GM12872 (cell line): ENCODE results near the gene DENND1A.

ENCODE experiments used
- TF ChIP-seq, protein P1 (sequence below): IDR thresholded peaks from 3 replicates; pipeline ENCODE4 v1.5.1; 2011; ENCODE audit warnings: low read depth, mild to moderate bottlenecking, low read length, moderate library complexity; ENCODE audit not compliant: insufficient read depth

DENND1A gene

DNA sequence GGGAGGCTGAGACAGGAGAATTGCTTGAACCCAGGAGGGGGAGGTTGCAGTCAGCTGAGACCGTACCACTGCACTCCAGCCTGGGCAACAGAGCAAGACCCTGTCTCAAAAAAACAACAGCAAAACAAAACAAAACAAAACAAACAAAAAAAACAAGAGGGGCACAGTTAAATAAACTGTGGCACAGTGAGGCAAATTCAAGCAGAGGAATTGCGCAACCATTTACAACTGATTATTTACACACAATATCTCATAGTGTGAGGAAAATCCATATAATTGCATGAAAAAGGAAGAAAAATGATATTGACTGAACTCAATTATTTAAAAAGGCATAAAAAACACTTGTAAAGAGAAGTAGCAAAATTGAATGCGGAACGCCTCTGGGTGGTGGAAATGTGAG lies 412.4 kb downstream of the DENND1A start:
- TF ChIP-seq, protein P1, sequence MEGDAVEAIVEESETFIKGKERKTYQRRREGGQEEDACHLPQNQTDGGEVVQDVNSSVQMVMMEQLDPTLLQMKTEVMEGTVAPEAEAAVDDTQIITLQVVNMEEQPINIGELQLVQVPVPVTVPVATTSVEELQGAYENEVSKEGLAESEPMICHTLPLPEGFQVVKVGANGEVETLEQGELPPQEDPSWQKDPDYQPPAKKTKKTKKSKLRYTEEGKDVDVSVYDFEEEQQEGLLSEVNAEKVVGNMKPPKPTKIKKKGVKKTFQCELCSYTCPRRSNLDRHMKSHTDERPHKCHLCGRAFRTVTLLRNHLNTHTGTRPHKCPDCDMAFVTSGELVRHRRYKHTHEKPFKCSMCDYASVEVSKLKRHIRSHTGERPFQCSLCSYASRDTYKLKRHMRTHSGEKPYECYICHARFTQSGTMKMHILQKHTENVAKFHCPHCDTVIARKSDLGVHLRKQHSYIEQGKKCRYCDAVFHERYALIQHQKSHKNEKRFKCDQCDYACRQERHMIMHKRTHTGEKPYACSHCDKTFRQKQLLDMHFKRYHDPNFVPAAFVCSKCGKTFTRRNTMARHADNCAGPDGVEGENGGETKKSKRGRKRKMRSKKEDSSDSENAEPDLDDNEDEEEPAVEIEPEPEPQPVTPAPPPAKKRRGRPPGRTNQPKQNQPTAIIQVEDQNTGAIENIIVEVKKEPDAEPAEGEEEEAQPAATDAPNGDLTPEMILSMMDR, result no peak

GRCh38 chr9:123514766-123515165 lies 415.2 kb downstream of the DENND1A start:
- TF ChIP-seq, protein P1, result no peak

- TF ChIP-seq, protein P1, result no peak
Observed at GRCh38 chr9:123513554-123513953, 416.4 kb downstream of the DENND1A start.

- TF ChIP-seq, protein P1, result no peak
Observed at GRCh38 chr9:123511326-123512277, 418.3 kb downstream of the DENND1A start.

DNA sequence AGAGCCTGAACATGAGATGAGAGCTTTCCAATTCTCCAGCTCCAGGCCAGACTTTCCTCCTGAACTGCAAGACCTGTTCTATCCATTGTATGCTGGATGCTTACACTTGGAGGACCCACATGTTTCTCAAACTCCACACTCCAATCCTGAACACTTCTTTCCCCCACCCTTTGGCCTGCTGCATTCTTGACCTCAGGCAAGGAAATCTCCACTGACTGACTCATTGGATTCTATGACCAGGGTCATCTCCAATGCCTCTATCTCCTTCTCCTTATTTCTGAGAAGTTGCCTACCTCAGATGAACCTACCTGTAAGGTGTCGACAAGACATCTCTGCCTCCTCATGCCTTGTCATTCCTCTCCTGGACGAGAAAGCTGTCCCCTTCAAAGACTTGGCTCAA lies 420.3 kb downstream of the DENND1A start:
- TF ChIP-seq, protein P1, result no peak

GRCh38 chr9:123508048-123508447 lies 421.9 kb downstream of the DENND1A start:
- TF ChIP-seq, protein P1, result no peak

- TF ChIP-seq, protein P1, result no peak
Observed at GRCh38 chr9:123505496-123505895, 424.4 kb downstream of the DENND1A start.
